ENCODE results near the gene LIN7A.

Gene LIN7A

GRCh38 chr12:80857311-80857710 is 80.4 kb downstream of the LIN7A start:
- DNase-seq = no peak

- no peak for DNase-seq
Measured at GRCh38 chr12:80849337-80849736, 88.4 kb downstream of the LIN7A start.

- no peak for DNase-seq
Measured at GRCh38 chr12:80848858-80849257, 88.9 kb downstream of the LIN7A start.

- DNase-seq = no peak
Measured at GRCh38 chr12:80847575-80847974, 90.2 kb downstream of the LIN7A start.

- DNase-seq = no peak
Measured at GRCh38 chr12:80846952-80847351, 90.8 kb downstream of the LIN7A start.

- DNase-seq = no peak
Measured at GRCh38 chr12:80845639-80846038, 92.1 kb downstream of the LIN7A start.

GRCh38 chr12:80843969-80844368 is 93.8 kb downstream of the LIN7A start:
- DNase-seq = no peak

GRCh38 chr12:80838708-80839107 is 99.0 kb downstream of the LIN7A start:
- DNase-seq = no peak

GRCh38 chr12:80838024-80838658 is 99.6 kb downstream of the LIN7A start:
- DNase-seq = no peak

- DNase-seq = no peak
Measured at GRCh38 chr12:80837342-80837978, 100.3 kb downstream of the LIN7A start.

- DNase-seq = no peak
Measured at GRCh38 chr12:80834724-80835123, 103.0 kb downstream of the LIN7A start.

- DNase-seq = no peak
Measured at GRCh38 chr12:80830533-80831088, 107.1 kb downstream of the LIN7A start.

GRCh38 chr12:80829767-80830166 is 108.0 kb downstream of the LIN7A start:
- no peak for DNase-seq

GRCh38 chr12:80825506-80825905 is 112.2 kb downstream of the LIN7A start:
- no peak for DNase-seq

GRCh38 chr12:80823393-80823792 is 114.3 kb downstream of the LIN7A start:
- DNase-seq = no peak

- DNase-seq = no peak
Measured at GRCh38 chr12:80821513-80822000, 116.2 kb downstream of the LIN7A start.

- DNase-seq = no peak
Measured at GRCh38 chr12:80818878-80819277, 118.9 kb downstream of the LIN7A start.

GRCh38 chr12:80815351-80815750 is 122.4 kb downstream of the LIN7A start:
- DNase-seq = no peak

- DNase-seq = no peak
Measured at GRCh38 chr12:80814453-80814852, 123.3 kb downstream of the LIN7A start.

GRCh38 chr12:80813820-80814219 is 123.9 kb downstream of the LIN7A start:
- DNase-seq = no peak

- DNase-seq = no peak
Measured at GRCh38 chr12:80811957-80812708, 125.6 kb downstream of the LIN7A start.

- DNase-seq = no peak
Measured at GRCh38 chr12:80810874-80811273, 126.9 kb downstream of the LIN7A start.

GRCh38 chr12:80807640-80808288 is 130.0 kb downstream of the LIN7A start:
- DNase-seq = no peak

All from stimulated activated CD4-positive, alpha-beta T cell treated with anti-CD3 and anti-CD28 coated beads, Interleukin-4, amount 100 ng/mL, for 1 hour (primary cell).